Neutrophil (primary cell): Measurements from ENCODE around the gene COL21A1.

Experiments used
- H3K27ac ChIP-seq: fragments of 200-600 bp; sonication (generic); 2 replicates; pipeline ENCODE4 v1.5.1; 2016; ENCODE audit warnings: mild to moderate bottlenecking, moderate library complexity
- H3K27me3 ChIP-seq: fragments of 200-600 bp; sonication (generic); 2 replicates; pipeline ENCODE4 v1.6.0; 2016; ENCODE audit warnings: mild to moderate bottlenecking
- H3K36me3 ChIP-seq: fragments of 200-600 bp; sonication (generic); 2 replicates; pipeline ENCODE4 v1.5.1; 2017
- H3K4me1 ChIP-seq, 2 experiments: fragments of 200-600 bp in 1 of 2; sonication (generic) in 1 of 2; 1 replicate in 1 of 2; 2 replicates in 1 of 2; pipeline versions ENCODE4 v1.5.1 to v1.6.1; 2013 to 2016; ENCODE audit warnings: low read depth in 1 of 2, low read length in 1 of 2, mild to moderate bottlenecking in 1 of 2, moderate library complexity in 1 of 2; ENCODE audit not compliant: control insufficient read depth in 1 of 2, insufficient read depth in 1 of 2
- H3K4me3 ChIP-seq, 2 experiments: fragments of 200-600 bp in 1 of 2; sonication (generic) in 1 of 2; 1 replicate in 1 of 2; 2 replicates in 1 of 2; pipeline ENCODE4 v1.5.1; 2013 to 2016; ENCODE audit warnings: low read depth in 1 of 2, low read length in 1 of 2, mild to moderate bottlenecking in 1 of 2, moderate library complexity in 1 of 2
- H3K9me3 ChIP-seq: fragments of 200-600 bp; sonication (generic); 2 replicates; pipeline ENCODE4 v1.5.1; 2016
- CTCF ChIP-seq: fragments of 200-600 bp; sonication (generic); IDR thresholded peaks from 2 replicates; pipeline ENCODE4 v1.5.1; 2016; ENCODE audit warnings: antibody characterized with exemption

The COL21A1 gene

GRCh38 chr6:56244528-56245253 is 2.7 kb downstream of the COL21A1 start:
- no peak for TF ChIP-seq CTCF
- no peaks in the 10 kb centered on the region for H3K36me3 ChIP-seq
- no peak overlapping the region for H3K27ac ChIP-seq
- peaks cover 13 to 15% of the 10 kb centered on the region in 2 experiments for H3K4me1 ChIP-seq
- peaks cover 41% of the 10 kb centered on the region for H3K27me3 ChIP-seq
- H3K4me3 ChIP-seq: no peak overlapping the region
- H3K9me3 ChIP-seq: no peaks in the 10 kb centered on the region

GRCh38 chr6:56244089-56244488 is 3.3 kb downstream of the COL21A1 start:
- H3K36me3 ChIP-seq: no peaks in the 10 kb centered on the region
- no peaks in the 10 kb centered on the region for H3K9me3 ChIP-seq
- TF ChIP-seq CTCF: no peak
- H3K27me3 ChIP-seq: peaks cover 36% of the 10 kb centered on the region
- H3K4me3 ChIP-seq: no peak overlapping the region
- peaks cover 13 to 15% of the 10 kb centered on the region in 2 experiments for H3K4me1 ChIP-seq
- no peak overlapping the region for H3K27ac ChIP-seq

GRCh38 chr6:56243518-56244070 is 3.8 kb downstream of the COL21A1 start:
- H3K4me3 ChIP-seq: no peak overlapping the region
- peaks cover 13 to 15% of the 10 kb centered on the region in 2 experiments for H3K4me1 ChIP-seq
- no peaks in the 10 kb centered on the region for H3K36me3 ChIP-seq
- H3K27me3 ChIP-seq: peaks cover 31% of the 10 kb centered on the region
- H3K9me3 ChIP-seq: no peaks in the 10 kb centered on the region
- H3K27ac ChIP-seq: no peak overlapping the region
- no peak for TF ChIP-seq CTCF

- Histone ChIP-seq H3K4me3 (no peak overlapping the region), H3K27ac (no peak overlapping the region), H3K36me3 (no peaks in the 10 kb centered on the region), H3K4me1 (peaks cover 13 to 15% of the 10 kb centered on the region in 2 experiments), H3K27me3 (peaks cover 19% of the 10 kb centered on the region), H3K9me3 (no peaks in the 10 kb centered on the region)
- no peak for TF ChIP-seq CTCF
Observed at GRCh38 chr6:56242346-56242745, 5.0 kb downstream of the COL21A1 start.

- H3K4me1 ChIP-seq: peaks cover 13 to 15% of the 10 kb centered on the region in 2 experiments
- H3K4me3 ChIP-seq: no peak overlapping the region
- no peaks in the 10 kb centered on the region for H3K9me3 ChIP-seq
- no peak for TF ChIP-seq CTCF
- no peak overlapping the region for H3K27ac ChIP-seq
- peaks cover 8% of the 10 kb centered on the region for H3K27me3 ChIP-seq
- no peaks in the 10 kb centered on the region for H3K36me3 ChIP-seq
Observed at GRCh38 chr6:56241124-56241802, 6.1 kb downstream of the COL21A1 start.
